Astrocyte (in vitro differentiated cells and primary cell): ENCODE measurements around the gene POLE.

Source experiments
- CTCF ChIP-seq: IDR thresholded peaks from 2 replicates; pipeline ENCODE4 v1.5.1; 2011; ENCODE audit warnings: low read depth, mild to moderate bottlenecking, inconsistent platforms, low read length, moderate library complexity; ENCODE audit not compliant: insufficient read depth
- EZH2 ChIP-seq: IDR thresholded peaks from 2 replicates; pipeline ENCODE4 v1.6.1; 2012; ENCODE audit warnings: mild to moderate bottlenecking, low read length, inconsistent platforms; ENCODE audit not compliant: insufficient read depth

- TF ChIP-seq CTCF (no peak), EZH2 (no peak)
These were observed 64.6 kb downstream of the POLE start for GRCh38 chr12:132622437-132623071.
